ENCODE measurements around the gene ZNF354C. TPM values are rescaled to one million over a fixed set of nuclear protein-coding genes. Genes with fewer than 3 reads are reported as not detected.

ZNF354C gene
- total RNA-seq, 1 experiment from 2014 or later, result 0.07 TPM

- Histone ChIP-seq H3K9me3 (ENCODE audit: control insufficient read depth in 1 of 2, insufficient read depth in 1 of 2, low read depth in 1 of 2, low read length in 2 of 2) (no peaks in the 10 kb centered on the region), H3K79me2 (ENCODE audit: insufficient read depth, low read length) (no peaks in the 10 kb centered on the region), H3K27me3 (ENCODE audit: insufficient read depth, low read length) (no peaks in the 10 kb centered on the region), H3K27ac (ENCODE audit: low read depth, low read length) (no peak overlapping the region), H3K4me3 (replicated peaks in 1 of 2; ENCODE audit: low read depth in 1 of 2, low read length in 2 of 2) (no peak overlapping the region), H3K9ac (ENCODE audit: low read length) (no peak overlapping the region), H3K4me2 (ENCODE audit: low read length) (no peak overlapping the region), H3K9me2 (ENCODE audit: insufficient read depth) (no peaks in the 10 kb centered on the region), H3K36me3 (ENCODE audit: control insufficient read depth in 1 of 2, insufficient read depth in 2 of 2, low read length in 2 of 2) (no peaks in the 10 kb centered on the region), H3K4me1 (ENCODE audit: control insufficient read depth in 1 of 2, insufficient read depth in 2 of 2, low read length in 2 of 2) (no peaks in the 10 kb centered on the region), H4K20me1 (ENCODE audit: insufficient read depth) (no peaks in the 10 kb centered on the region), H2AFZ (ENCODE audit: low read depth, low read length, poor library complexity, severe bottlenecking) (no peak overlapping the region)
- RAD21 ChIA-PET (ENCODE audit: low non-redundant PET in 1 of 2, low total read pairs in 2 of 2, uncharacterized antibody in 2 of 2, unreplicated experiment in 2 of 2), result no interaction called here
- DNase-seq (ENCODE audit: low read depth, low spot score) (no peak), ATAC-seq (no peak)
- POLR2A ChIA-PET, result no interaction called here
- intact Hi-C loops (cut with micrococcal nuclease), result no loop called here
- CTCF ChIA-PET, result no interaction called here
- no peak for TF ChIP-seq CBX3 (IDR thresholded peaks at IDR 0.05; ENCODE audit: low read depth)
- TF ChIP-seq FOSL1 (IDR thresholded peaks at IDR 0.05; ENCODE audit: low read depth), result no peak
- no peak for TF ChIP-seq ATF3 (IDR thresholded peaks at IDR 0.05)
- TF ChIP-seq ELF1 (IDR thresholded peaks at IDR 0.05; ENCODE audit: borderline replicate concordance, low read depth), result no peak
- no peak for TF ChIP-seq CTCF (IDR thresholded peaks at IDR 0.05 in 2 of 3, conservative IDR thresholded peaks at IDR 0.05 in 1 of 3; ENCODE audit: borderline replicate concordance in 1 of 3, insufficient read depth in 1 of 3, low read depth in 2 of 3, low read length in 2 of 3)
- no peak for TF ChIP-seq RAD21 (IDR thresholded peaks at IDR 0.05; ENCODE audit: low read depth)
- no peak for TF ChIP-seq SRF (IDR thresholded peaks at IDR 0.05; ENCODE audit: low read depth)
- no peak for TF ChIP-seq EZH2phosphoT487 (IDR thresholded peaks at IDR 0.05; ENCODE audit: borderline replicate concordance)
- TF ChIP-seq SP1 (IDR thresholded peaks at IDR 0.05; ENCODE audit: low read depth), result no peak
- TF ChIP-seq SIN3A (IDR thresholded peaks at IDR 0.05; ENCODE audit: low read depth), result no peak
- no peak for TF ChIP-seq MAX (IDR thresholded peaks at IDR 0.05)
- TF ChIP-seq ZFX (IDR thresholded peaks at IDR 0.05), result no peak
- no peak for TF ChIP-seq REST (IDR thresholded peaks at IDR 0.05; ENCODE audit: low read depth)
- TF ChIP-seq EZH2 (IDR thresholded peaks at IDR 0.05), result no peak
- no peak for TF ChIP-seq EGR1 (IDR thresholded peaks at IDR 0.05; ENCODE audit: low read depth)
- TF ChIP-seq POLR2AphosphoS5 (IDR thresholded peaks at IDR 0.05; ENCODE audit: low read depth, low read length), result no peak
- no peak for TF ChIP-seq ZNF274 (IDR thresholded peaks at IDR 0.05; ENCODE audit: low read depth, low read length)
- TF ChIP-seq JUND (IDR thresholded peaks at IDR 0.05), result no peak
- TF ChIP-seq ZBTB33 (IDR thresholded peaks at IDR 0.05; ENCODE audit: extremely low read depth, insufficient replicate concordance, low read length), result no peak
- BruUV-seq (replicated peaks), result no TSS peak
Observed at GRCh38 chr5:179128041-179128365, 67.8 kb downstream of the ZNF354C start.
